OCI-LY1 (cell line): ENCODE measurements around the gene ZSWIM5.

Experiments used
- H2AFZ ChIP-seq: fragments of 200-600 bp; sonication (generic), shearing (Covaris generic); 2 replicates; pipeline ENCODE4 v1.6.0; 2014; ENCODE audit warnings: antibody characterized with exemption, mild to moderate bottlenecking, low read length
- H3F3A ChIP-seq: fragments of 200-600 bp; sonication (generic), shearing (Covaris generic); 2 replicates; pipeline ENCODE4 v1.6.0; 2014; ENCODE audit warnings: mild to moderate bottlenecking, antibody characterized with exemption, low read length, moderate library complexity; ENCODE audit not compliant: insufficient read depth
- H3K27ac ChIP-seq: fragments of 200-600 bp; sonication (generic); 2 replicates; pipeline ENCODE4 v1.5.1; 2014; ENCODE audit warnings: low read length, mixed run types, mild to moderate bottlenecking, low read depth; ENCODE audit not compliant: poor library complexity, severe bottlenecking
- H3K27me3 ChIP-seq: fragments of 200-600 bp; sonication (generic); 2 replicates; pipeline ENCODE4 v1.6.0; 2014; ENCODE audit warnings: antibody characterized with exemption, mild to moderate bottlenecking, low read length, moderate library complexity; ENCODE audit not compliant: insufficient read depth
- H3K36me3 ChIP-seq: fragments of 200-600 bp; sonication (generic); 2 replicates; pipeline ENCODE4 v1.6.1; 2014; ENCODE audit warnings: mild to moderate bottlenecking, antibody characterized with exemption, low read length, moderate library complexity, mixed read lengths; ENCODE audit not compliant: insufficient read depth
- H3K4me1 ChIP-seq: fragments of 200-600 bp; sonication (generic); 2 replicates; pipeline ENCODE4 v1.5.1; 2014; ENCODE audit warnings: mild to moderate bottlenecking, low read length, moderate library complexity; ENCODE audit not compliant: insufficient read depth, severe bottlenecking
- H3K4me2 ChIP-seq: fragments of 200-600 bp; sonication (generic), shearing (Covaris generic); 2 replicates; pipeline ENCODE4 v1.6.1; 2014; ENCODE audit warnings: low read length
- H3K4me3 ChIP-seq: fragments of 200-600 bp; sonication (generic); 2 replicates; pipeline ENCODE4 v1.5.1; 2014; ENCODE audit warnings: low read length, low read depth, mild to moderate bottlenecking, mixed read lengths; ENCODE audit not compliant: poor library complexity, severe bottlenecking
- H3K79me2 ChIP-seq: fragments of 200-600 bp; shearing (Covaris generic); 2 replicates; pipeline ENCODE4 v1.6.1; 2016; ENCODE audit warnings: mixed run types, low read length, mixed read lengths; ENCODE audit not compliant: insufficient read depth
- H3K9ac ChIP-seq: fragments of 200-600 bp; sonication (generic), shearing (Covaris generic); 2 replicates; pipeline ENCODE4 v1.6.1; 2014; ENCODE audit warnings: mild to moderate bottlenecking, low read length, mixed read lengths
- H3K9me2 ChIP-seq: fragments of 200-600 bp; sonication (generic), shearing (Covaris generic); 2 replicates; pipeline ENCODE4 v1.6.1; 2014; ENCODE audit warnings: low read depth, mild to moderate bottlenecking, low read length, mixed read lengths
- H3K9me3 ChIP-seq: fragments of 200-600 bp; shearing (Covaris generic); 2 replicates; pipeline ENCODE4 v1.6.1; 2014; ENCODE audit warnings: low read length, mixed read lengths
- H4K20me1 ChIP-seq: fragments of 200-600 bp; sonication (generic), shearing (Covaris generic); 2 replicates; pipeline ENCODE4 v1.6.0; 2016; ENCODE audit warnings: mild to moderate bottlenecking, low read length; ENCODE audit not compliant: insufficient read depth
- EZH2 ChIP-seq: fragments of 200-600 bp; sonication (generic), shearing (Covaris generic); IDR thresholded peaks from 2 replicates; pipeline ENCODE4 v1.8.0; 2017; ENCODE audit warnings: borderline replicate concordance, mixed run types, mild to moderate bottlenecking, antibody characterized with exemption, low read length, moderate library complexity, mixed read lengths
- TF ChIP-seq, protein P1 (sequence below): fragments of 200-600 bp; sonication (generic), shearing (Covaris generic); IDR thresholded peaks from 2 replicates; pipeline ENCODE4 v1.5.1; 2017; ENCODE audit warnings: mild to moderate bottlenecking, antibody characterized with exemption, low read length, moderate library complexity, mixed read lengths

Gene ZSWIM5

DNA sequence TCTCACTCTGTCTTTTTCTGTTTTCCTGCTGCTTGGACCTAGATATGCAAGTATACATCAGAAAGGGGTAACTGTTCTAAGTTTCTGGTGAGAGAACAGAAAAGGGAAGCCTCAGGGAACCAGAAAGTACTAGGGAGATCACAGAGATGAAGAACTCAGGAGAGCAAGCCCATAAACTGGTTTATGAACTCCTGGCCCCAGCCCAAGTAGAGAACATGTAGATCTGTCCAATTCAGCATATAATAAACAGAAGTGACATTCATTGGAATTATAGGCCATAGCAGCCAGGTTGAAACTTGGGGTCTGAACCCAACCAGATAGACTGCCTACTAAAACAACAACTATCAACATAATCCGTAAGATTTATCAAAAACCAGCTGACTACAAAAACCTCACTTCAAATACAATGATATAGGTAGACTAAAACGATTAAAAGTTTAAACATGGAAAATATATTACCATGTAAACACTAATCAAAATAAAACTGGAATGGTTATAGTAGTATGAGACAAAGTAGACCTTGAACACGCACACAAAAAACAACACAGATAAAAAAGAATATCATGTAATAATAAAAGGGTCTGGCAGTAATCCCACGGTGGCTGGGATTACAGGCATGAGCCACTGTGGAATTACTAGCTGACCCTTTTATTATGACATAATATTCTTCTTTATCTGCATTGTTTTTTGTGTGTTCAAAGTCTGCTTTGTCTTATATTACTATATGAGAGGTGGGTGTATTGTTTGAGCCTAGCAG lies 65.0 kb downstream of the ZSWIM5 start:
- no peaks in the 10 kb centered on the region for H3K27me3 ChIP-seq
- H3K9ac ChIP-seq, result no peak overlapping the region
- H3K4me1 ChIP-seq, result no peaks in the 10 kb centered on the region
- no peaks in the 10 kb centered on the region for H3F3A ChIP-seq
- H3K79me2 ChIP-seq, result no peaks in the 10 kb centered on the region
- no peaks in the 10 kb centered on the region for H4K20me1 ChIP-seq
- H3K36me3 ChIP-seq, result no peaks in the 10 kb centered on the region
- H3K9me3 ChIP-seq, result no peaks in the 10 kb centered on the region
- TF ChIP-seq, protein P1, sequence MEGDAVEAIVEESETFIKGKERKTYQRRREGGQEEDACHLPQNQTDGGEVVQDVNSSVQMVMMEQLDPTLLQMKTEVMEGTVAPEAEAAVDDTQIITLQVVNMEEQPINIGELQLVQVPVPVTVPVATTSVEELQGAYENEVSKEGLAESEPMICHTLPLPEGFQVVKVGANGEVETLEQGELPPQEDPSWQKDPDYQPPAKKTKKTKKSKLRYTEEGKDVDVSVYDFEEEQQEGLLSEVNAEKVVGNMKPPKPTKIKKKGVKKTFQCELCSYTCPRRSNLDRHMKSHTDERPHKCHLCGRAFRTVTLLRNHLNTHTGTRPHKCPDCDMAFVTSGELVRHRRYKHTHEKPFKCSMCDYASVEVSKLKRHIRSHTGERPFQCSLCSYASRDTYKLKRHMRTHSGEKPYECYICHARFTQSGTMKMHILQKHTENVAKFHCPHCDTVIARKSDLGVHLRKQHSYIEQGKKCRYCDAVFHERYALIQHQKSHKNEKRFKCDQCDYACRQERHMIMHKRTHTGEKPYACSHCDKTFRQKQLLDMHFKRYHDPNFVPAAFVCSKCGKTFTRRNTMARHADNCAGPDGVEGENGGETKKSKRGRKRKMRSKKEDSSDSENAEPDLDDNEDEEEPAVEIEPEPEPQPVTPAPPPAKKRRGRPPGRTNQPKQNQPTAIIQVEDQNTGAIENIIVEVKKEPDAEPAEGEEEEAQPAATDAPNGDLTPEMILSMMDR, result no peak
- TF ChIP-seq EZH2, result no peak
- no peak overlapping the region for H3K4me3 ChIP-seq
- H2AFZ ChIP-seq, result no peak overlapping the region
- H3K9me2 ChIP-seq, result no peaks in the 10 kb centered on the region
- H3K4me2 ChIP-seq, result no peak overlapping the region
- no peak overlapping the region for H3K27ac ChIP-seq

DNA sequence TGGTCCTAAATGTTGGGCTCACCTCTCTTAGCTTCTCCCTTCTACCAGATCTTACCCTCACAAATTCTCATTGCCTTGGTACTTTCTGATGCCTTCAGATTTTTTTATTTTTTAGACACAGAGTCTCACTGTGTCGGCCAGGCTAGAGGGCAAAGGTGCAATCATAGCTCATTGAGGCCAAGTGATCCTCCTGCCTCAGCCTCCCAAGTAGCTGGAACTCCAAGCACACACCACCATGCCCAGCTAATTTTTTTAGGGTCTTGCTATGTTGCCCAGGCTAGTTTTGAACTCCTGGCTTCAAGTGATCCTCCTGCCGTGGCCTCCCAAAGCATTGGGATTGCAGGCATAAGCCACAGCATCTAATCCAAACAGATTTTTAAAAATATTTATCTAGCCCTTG lies 69.4 kb downstream of the ZSWIM5 start:
- Histone ChIP-seq H3F3A (no peaks in the 10 kb centered on the region), H2AFZ (no peak overlapping the region), H3K9me2 (no peaks in the 10 kb centered on the region), H3K27me3 (no peaks in the 10 kb centered on the region), H3K9ac (no peak overlapping the region), H3K27ac (no peak overlapping the region), H3K36me3 (no peaks in the 10 kb centered on the region), H3K79me2 (no peaks in the 10 kb centered on the region), H3K4me2 (no peak overlapping the region), H3K4me3 (no peak overlapping the region), H3K4me1 (no peaks in the 10 kb centered on the region), H3K9me3 (no peaks in the 10 kb centered on the region), H4K20me1 (no peaks in the 10 kb centered on the region)
- TF ChIP-seq, protein P1, result no peak
- no peak for TF ChIP-seq EZH2

DNA sequence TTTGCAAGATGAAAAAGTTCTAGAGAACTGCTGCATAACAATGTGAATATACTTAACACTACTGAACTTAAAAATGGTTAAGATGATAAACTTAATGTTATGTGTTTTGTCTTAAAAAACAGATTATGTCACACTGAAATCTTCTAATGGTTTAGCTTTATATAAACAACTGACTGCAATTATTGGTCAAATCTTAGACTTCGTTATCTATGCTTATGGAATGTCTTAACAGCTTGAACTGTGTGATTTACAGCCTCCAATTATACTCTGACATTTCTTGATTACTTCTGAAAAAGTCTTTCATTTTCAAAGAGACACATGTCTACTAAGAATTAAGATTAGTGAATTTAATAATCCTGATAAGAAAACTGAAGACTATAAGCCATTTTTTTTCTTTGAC lies 71.1 kb downstream of the ZSWIM5 start:
- Histone ChIP-seq H3K4me1 (no peaks in the 10 kb centered on the region), H3K9me2 (no peaks in the 10 kb centered on the region)
- no peak for TF ChIP-seq EZH2
- TF ChIP-seq, protein P1, result no peak

More for the DNA sequence above, 71.1 kb downstream of the ZSWIM5 start:
- no peaks in the 10 kb centered on the region for H3K27me3 ChIP-seq
- no peaks in the 10 kb centered on the region for H3K79me2 ChIP-seq
- no peaks in the 10 kb centered on the region for H3F3A ChIP-seq
- no peak overlapping the region for H3K9ac ChIP-seq
- no peak overlapping the region for H2AFZ ChIP-seq
- H3K4me3 ChIP-seq, result no peak overlapping the region
- H3K27ac ChIP-seq, result no peak overlapping the region
- H4K20me1 ChIP-seq, result no peaks in the 10 kb centered on the region
- H3K9me3 ChIP-seq, result no peaks in the 10 kb centered on the region
- H3K36me3 ChIP-seq, result no peaks in the 10 kb centered on the region
- H3K4me2 ChIP-seq, result no peak overlapping the region
